NB4 (cell line): ENCODE data around the gene HIRA.
"Not testable (repeated sequence)": the region's sequence is repeated elsewhere in the genome, so short reads cannot be mapped to it uniquely, and the experiment has no call there.

Source experiments
- DNase-seq: peaks from one replicate; pipeline ENCODE4 v3.0.0; 2010; ENCODE audit warnings: low read depth
- H3K4me3 ChIP-seq: one replicate; pipeline ENCODE4 v1.5.1; 2011; ENCODE audit warnings: mild to moderate bottlenecking, low read depth, low read length, moderate library complexity
- MYC ChIP-seq: IDR thresholded peaks from 2 replicates; pipeline ENCODE4 v1.6.1; 2011; ENCODE audit warnings: low read depth, low read length
- POLR2A ChIP-seq: IDR thresholded peaks from 2 replicates; pipeline ENCODE4 v1.6.1; 2011; ENCODE audit warnings: mild to moderate bottlenecking; ENCODE audit not compliant: insufficient read length; ENCODE audit errors: extremely low read depth
- TF ChIP-seq, protein P1 (sequence below): IDR thresholded peaks from 2 replicates; pipeline ENCODE4 v1.6.1; 2011; ENCODE audit warnings: low read depth, low read length
- TF ChIP-seq, protein P2 (sequence below): IDR thresholded peaks from one replicate; pipeline ENCODE4 v1.5.1; 2012; ENCODE audit warnings: low read depth, low read length

Gene HIRA

DNA sequence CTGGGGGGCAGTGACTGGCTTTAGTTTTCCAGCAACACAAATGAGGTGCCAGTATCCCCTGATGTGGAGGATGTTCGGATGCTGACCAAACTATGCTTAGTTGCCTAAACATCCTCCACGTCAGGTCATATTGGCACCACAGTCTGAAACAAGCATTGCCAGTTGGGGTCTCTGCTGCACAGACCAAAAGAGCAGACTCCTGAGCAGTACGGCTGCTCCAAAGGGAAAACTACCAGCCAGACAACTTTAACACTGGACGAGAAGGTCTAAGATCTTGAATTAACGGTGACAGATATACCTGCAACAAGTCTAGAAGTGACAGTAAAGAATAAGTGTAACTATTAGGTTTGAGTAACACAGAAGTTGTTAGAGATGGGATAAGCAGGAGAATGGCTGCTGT, 99.6 kb downstream of the HIRA start:
- H3K4me3 ChIP-seq, result no peak overlapping the region
- TF ChIP-seq POLR2A (no peak), MYC (no peak)
- TF ChIP-seq, protein P1, sequence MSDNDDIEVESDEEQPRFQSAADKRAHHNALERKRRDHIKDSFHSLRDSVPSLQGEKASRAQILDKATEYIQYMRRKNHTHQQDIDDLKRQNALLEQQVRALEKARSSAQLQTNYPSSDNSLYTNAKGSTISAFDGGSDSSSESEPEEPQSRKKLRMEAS, result no peak
- TF ChIP-seq, protein P2, sequence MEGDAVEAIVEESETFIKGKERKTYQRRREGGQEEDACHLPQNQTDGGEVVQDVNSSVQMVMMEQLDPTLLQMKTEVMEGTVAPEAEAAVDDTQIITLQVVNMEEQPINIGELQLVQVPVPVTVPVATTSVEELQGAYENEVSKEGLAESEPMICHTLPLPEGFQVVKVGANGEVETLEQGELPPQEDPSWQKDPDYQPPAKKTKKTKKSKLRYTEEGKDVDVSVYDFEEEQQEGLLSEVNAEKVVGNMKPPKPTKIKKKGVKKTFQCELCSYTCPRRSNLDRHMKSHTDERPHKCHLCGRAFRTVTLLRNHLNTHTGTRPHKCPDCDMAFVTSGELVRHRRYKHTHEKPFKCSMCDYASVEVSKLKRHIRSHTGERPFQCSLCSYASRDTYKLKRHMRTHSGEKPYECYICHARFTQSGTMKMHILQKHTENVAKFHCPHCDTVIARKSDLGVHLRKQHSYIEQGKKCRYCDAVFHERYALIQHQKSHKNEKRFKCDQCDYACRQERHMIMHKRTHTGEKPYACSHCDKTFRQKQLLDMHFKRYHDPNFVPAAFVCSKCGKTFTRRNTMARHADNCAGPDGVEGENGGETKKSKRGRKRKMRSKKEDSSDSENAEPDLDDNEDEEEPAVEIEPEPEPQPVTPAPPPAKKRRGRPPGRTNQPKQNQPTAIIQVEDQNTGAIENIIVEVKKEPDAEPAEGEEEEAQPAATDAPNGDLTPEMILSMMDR, result no peak
- no peak for DNase-seq

DNA sequence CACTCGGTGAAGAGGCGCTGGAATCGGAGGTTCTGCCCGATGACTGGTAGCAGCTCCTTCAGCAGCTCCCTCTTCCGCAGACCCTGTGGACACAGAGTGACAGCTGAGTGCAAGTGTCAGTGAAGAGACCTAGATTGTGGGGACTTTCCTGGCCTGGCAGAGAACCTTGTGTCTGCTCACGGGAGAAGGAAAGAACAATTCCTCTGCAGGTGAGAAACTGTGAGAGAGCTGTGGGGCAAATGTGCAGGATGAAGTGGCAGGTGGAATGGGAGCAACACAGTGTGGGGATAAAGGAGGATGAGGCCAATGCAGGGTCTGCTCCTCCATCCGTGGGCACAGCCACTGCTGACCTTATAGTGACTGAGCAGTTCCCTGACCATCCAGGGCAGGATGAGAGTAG, 100.1 kb downstream of the HIRA start:
- TF ChIP-seq, protein P2, result no peak
- TF ChIP-seq MYC (no peak), POLR2A (no peak)
- TF ChIP-seq, protein P1, result no peak
- no peak overlapping the region for H3K4me3 ChIP-seq
- DNase-seq, result no peak

DNA sequence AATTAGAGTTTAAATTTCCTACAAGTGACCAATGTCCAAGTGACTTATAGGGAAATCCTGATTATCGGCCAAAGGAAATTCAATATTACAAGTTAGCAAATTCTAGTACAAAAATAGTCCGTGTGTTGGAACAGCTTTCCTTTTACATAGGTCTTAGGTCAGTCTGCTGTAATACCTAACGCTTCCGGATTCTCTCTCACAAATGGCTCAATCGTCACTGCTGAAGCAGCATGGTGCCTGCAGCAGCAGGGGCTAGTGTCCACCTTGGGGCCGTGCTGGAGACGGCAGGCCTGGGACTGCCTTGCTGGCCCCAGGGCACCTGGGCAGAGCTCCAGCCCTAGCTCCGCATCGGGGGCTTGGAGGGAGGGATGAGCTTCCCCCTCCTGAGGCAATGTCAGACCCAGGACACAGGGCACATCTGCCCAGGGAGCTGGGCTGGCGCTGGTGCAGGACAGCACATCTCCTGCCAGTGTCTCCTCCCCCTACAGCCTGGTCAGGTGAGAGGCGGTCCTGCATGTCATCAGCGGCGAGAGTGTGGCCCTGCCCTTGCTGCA, 100.6 kb downstream of the HIRA start:
- no peak for DNase-seq
- H3K4me3 ChIP-seq, result no peak overlapping the region

DNA sequence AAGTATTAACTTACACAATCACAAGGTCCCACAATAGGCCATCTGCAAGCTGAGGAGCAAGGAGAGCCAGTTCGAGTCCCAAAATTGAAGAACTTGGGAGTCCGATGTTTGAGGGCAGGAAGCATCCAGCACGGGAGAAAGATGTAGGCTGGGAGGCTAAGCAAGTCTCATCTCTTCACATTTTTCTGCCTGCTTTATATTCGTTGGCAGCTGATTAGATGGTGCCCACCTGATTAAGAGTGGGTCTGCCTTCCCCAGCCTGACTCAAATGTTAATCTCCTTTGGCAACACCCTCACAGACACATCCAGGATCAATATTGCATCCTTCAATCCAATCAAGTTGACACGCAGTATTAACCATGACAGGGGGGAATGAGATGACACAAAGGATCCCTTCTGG, 101.3 kb downstream of the HIRA start:
- DNase-seq, result not testable (repeated sequence)

More for the DNA sequence above, 100.6 kb downstream of the HIRA start:
- TF ChIP-seq, protein P2, result no peak
- TF ChIP-seq, protein P1, result no peak
- TF ChIP-seq MYC (no peak), POLR2A (no peak)

DNA sequence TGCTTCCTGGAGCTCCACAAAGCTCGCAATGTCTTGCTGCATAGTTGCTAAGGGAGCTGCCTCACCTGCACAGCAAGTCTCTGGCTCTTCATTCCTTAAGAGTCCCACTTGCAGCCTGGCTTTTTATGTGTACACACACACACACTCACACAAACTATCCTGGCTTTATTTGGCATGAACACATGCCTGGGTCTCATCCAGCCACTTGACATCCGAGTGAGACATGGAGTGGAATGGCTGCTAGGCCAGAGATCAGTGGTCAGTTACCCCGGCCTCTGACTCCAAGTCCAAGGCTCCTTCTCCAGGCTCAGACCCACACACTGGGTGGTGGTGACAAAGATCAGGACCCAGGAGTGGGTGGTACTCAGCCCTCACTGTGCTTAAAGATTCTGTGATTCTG, 102.1 kb downstream of the HIRA start:
- TF ChIP-seq, protein P1, result no peak
- no peak for TF ChIP-seq POLR2A
- no peak for TF ChIP-seq MYC
- TF ChIP-seq, protein P2, result no peak
- H3K4me3 ChIP-seq, result no peak overlapping the region
- no peak for DNase-seq

More for the DNA sequence above, 101.3 kb downstream of the HIRA start:
- H3K4me3 ChIP-seq, result not testable (repeated sequence)

DNA sequence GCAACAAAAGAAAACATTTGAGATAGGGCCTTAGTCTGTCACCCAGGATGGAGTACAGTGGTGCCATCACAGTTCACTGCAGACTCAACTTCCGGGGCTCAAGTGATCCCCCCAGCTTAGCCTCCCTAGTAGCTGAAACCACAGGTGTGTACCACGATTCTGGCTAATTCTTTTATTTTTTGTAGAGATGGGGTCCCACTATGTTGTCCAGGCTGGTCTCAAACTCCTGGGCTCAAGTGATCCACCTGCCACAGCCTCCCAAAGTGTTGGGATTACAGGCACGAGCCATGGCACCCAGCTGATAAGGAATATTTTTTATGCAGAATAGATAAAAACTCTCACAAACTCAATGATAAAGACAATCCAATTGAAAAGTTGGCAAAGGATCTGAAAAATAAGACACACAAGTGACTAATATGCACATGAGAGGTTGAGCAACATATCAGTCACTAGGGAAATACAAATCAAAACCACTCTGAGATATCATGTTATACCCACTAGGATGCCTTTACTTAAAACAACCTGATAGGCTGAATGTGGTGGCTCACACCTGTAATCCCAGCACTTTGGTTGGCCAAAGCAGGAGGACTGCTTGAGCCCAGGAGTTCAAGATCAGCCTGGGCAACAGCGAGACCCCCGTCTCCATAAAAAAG, 106.1 kb downstream of the HIRA start:
- DNase-seq, result no peak
- TF ChIP-seq, protein P2, result no peak
- no peak for TF ChIP-seq MYC
- TF ChIP-seq, protein P1, result no peak
- no peak overlapping the region for H3K4me3 ChIP-seq

DNA sequence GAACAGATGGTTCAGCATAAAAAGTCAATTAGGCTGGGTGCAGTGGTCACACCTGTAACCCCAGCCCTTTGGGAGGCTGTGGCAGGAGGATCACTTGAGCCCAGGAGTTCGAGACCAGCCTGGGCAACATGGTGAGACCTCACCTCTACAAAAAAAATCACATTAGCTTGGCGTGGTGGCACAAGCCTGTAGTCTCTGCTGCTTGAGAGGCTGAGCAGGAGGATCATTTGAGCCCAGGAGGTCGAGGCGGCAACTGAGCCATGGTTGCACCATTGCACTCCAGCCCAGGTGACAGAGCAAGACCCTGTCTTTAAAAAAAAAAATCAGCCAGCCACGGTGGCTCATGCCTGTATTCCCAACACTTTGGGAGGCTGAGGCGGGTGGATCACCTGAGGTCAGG, 108.1 kb downstream of the HIRA start:
- not testable (repeated sequence) for H3K4me3 ChIP-seq, DNase-seq
